ENCODE results near the gene APLP2. TPM values are rescaled to one million over a fixed set of nuclear protein-coding genes. Genes with fewer than 3 reads are reported as not detected.

The APLP2 gene
- total RNA-seq, 1 donor = 278 TPM

GRCh38 chr11:130145975-130146776 is 76.5 kb downstream of the APLP2 start:
- TF ChIP-seq CTCF (IDR thresholded peaks at IDR 0.05; ENCODE audit: insufficient read depth, low read depth, low read length) = peak; percentile 17
- no peak overlapping the region for H3K4me3 ChIP-seq (ENCODE audit: low read depth, low read length)
- DNase-seq (ENCODE audit: low read depth) = no peak

- no peak overlapping the region for H3K4me3 ChIP-seq (ENCODE audit: low read depth, low read length)
- no peak for TF ChIP-seq CTCF (IDR thresholded peaks at IDR 0.05; ENCODE audit: insufficient read depth, low read depth, low read length)
- no peak for DNase-seq (ENCODE audit: low read depth)
Observed at GRCh38 chr11:130146796-130147195, 77.1 kb downstream of the APLP2 start.

- TF ChIP-seq CTCF (IDR thresholded peaks at IDR 0.05; ENCODE audit: insufficient read depth, low read depth, low read length) = no peak
- no peak overlapping the region for H3K4me3 ChIP-seq (ENCODE audit: low read depth, low read length)
- DNase-seq (ENCODE audit: low read depth) = no peak
Observed at GRCh38 chr11:130148796-130149326, 79.2 kb downstream of the APLP2 start.

GRCh38 chr11:130150790-130151189 is 81.1 kb downstream of the APLP2 start:
- DNase-seq (ENCODE audit: low read depth) = no peak
- TF ChIP-seq CTCF (IDR thresholded peaks at IDR 0.05; ENCODE audit: insufficient read depth, low read depth, low read length) = no peak
- no peak overlapping the region for H3K4me3 ChIP-seq (ENCODE audit: low read depth, low read length)

GRCh38 chr11:130151196-130151595 is 81.5 kb downstream of the APLP2 start:
- no peak overlapping the region for H3K4me3 ChIP-seq (ENCODE audit: low read depth, low read length)
- no peak for TF ChIP-seq CTCF (IDR thresholded peaks at IDR 0.05; ENCODE audit: insufficient read depth, low read depth, low read length)
- DNase-seq (ENCODE audit: low read depth) = no peak

- DNase-seq (ENCODE audit: low read depth) = no peak
- no peak overlapping the region for H3K4me3 ChIP-seq (ENCODE audit: low read depth, low read length)
- TF ChIP-seq CTCF (IDR thresholded peaks at IDR 0.05; ENCODE audit: insufficient read depth, low read depth, low read length) = no peak
Observed at GRCh38 chr11:130156108-130157022, 86.7 kb downstream of the APLP2 start.

All from fibroblast of villous mesenchyme (primary cell).